Central memory CD4-positive, alpha-beta T cell (primary cell): ENCODE data around the gene ZNF219.

Source experiments
- DNase-seq: peaks from one replicate; pipeline ENCODE4 v3.0.0; 2022
- total RNA-seq, 3 experiments: gene quantifications; one replicate each; lab custom pipeline; 2026; lab: John Stamatoyannopoulos, UW

Gene ZNF219
- 7.0 to 15.8 (median 12.0) reads per million in 3 experiments for total RNA-seq

DNA sequence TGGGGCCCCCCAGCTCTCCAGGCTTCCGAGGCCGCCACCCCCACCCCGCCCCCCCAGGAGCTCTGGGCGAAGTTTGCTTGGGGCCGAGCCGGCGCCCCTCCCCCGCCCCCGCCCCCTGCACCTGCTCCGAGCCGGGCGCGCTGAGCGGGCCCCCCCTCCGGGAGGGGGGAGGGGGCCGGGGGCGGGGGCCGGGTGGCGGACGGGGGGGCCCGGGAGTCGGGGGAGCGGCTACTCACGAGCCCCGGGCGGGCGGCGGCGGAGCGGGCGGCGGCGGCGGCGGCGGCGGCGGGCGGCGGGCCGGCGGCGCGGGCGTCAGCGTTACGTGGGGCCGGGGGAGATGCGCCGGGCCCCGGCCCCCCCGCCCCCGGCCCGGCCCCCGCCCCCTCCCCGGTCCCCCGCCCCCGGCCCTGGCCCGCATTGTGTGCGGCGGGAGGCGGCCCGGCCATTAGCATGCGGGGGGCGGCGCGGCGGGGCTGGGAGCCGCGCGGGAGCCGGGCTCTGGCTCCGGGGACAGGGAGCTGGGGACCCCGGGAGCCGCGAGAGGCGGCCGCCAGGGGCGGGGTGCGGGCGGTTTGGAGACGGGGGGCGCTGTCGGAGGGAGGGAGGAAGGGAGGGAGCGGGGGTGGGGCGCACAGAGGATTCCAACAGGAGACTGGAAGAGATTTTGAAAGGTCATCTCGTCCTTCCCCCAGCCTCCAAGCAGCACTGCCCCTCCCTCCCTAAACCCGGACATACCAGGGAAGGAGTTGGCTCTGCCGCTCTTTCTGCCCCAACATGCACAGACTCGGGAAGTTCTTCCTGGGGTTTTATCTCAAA is at the start of gene ZNF219:
Gene ZNF219, minus strand, starts transcription at position 580 of the 816 bp plus-strand sequence. CDS start 5,064 bp downstream, outside the sequence.
- DNase-seq, result peak; percentile 40

DNA sequence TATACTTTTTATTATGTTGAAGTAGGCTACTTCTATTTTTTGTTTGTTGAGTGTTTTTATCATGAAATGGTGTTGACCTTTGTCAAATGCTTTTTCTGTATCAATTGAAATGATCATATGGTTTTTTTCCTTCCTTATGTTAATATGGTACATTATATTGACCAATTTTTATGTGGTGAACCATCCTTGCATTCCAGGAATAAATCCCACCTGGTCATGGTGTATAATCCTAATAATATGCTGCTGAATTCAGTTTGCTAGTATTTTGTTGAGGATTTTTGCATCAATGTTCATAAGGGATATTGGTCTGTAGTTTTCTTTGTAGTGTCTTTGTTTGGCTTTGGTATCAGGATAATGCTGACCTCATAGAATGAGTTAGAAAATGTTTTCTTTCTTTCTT is 47.0 kb upstream of the ZNF219 start:
- DNase-seq, result no peak

DNA sequence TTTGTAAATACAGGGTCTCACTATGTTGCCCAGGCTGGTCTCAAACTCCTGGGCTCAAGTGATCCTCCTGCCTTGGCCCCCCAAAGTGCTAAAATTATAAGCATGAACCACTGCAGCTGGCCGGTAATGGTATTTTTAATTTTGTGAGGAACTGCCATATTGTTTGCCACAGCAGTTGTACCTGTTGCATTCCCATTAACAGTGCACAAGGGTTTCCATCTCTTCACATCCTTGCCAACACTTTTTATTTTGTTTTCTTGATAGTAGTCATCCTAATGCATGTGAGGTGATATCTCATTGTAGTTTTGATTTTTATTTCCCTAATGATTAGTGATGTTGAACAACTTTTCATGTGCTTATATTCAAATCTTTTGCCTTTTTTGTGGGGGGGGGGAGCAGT is 43.9 kb upstream of the ZNF219 start:
- DNase-seq, result no peak

DNA sequence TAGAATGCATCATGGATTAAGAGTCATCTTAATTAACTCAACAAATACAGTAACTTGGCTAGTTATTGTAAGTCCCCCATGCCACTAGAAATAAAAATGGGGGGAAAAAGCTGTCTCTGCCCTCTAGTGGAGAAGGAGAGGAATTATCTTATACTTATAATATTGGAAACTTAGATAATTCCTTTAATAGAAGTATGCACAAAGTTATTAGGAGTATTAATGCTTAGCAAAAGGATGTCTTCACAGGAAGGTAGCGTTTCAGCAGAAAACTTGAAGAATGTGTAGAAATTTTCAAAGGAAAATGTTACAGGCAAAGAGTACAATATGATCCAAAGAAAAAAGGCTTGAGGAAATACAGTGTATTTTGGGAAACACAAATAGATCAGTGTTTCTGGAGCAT is 37.6 kb upstream of the ZNF219 start:
- peak; percentile 7 for DNase-seq

DNA sequence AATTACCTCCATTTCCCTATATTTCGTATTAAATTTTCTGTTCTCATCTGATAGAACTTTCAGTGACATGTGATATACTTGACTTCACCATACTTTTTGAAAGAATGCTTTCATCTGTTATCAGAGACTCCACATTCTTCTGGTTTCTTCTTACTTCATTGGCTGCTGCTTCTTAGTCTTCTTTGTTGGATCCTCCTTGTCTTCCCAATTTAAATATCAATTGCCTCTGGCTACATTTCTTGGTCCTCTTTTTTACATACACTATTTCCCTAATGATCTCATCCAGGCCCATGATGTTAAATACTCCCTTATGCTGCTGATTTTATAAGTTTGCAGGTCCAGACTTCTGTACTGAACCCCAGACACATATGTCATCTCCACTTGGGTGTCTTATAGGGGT is 35.4 kb upstream of the ZNF219 start:
- DNase-seq, result no peak

DNA sequence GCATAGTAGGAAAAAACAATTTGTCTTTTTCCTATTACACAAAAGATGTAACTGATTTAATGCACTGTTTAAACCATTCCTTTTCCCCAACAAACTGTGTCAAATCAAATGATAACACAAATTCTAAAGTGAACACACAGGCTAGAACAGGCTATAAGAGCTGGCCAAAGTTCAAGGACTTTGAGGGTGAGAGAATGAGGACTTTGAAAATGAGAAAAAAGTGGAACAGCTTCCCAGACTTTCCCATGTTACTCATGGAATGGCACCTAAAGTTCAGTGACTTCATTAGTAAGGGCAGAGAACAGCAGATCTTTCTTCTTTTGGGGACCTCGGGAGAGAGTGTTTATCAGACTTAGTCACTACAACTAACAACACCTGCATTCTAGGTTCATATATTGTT is 25.0 kb upstream of the ZNF219 start:
- DNase-seq, result no peak

DNA sequence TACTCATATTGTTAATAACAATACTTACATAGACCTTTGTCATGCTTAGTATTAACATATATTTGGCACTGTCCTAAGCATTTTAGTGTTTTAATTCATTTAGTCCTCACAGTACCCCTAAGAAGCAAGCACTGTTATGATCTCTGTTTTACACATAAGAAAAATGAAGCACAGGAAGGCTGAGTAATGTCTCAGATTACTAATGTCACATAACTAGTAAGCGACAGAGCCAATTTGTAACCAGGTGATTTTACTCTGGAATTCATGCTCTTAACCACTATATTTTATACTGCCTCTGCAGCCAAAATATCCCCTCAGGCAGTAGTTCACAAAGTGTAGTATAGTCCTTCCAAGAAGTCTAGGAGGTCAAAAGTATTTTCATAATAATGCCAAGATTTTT is 22.7 kb upstream of the ZNF219 start:
- DNase-seq, result no peak

DNA sequence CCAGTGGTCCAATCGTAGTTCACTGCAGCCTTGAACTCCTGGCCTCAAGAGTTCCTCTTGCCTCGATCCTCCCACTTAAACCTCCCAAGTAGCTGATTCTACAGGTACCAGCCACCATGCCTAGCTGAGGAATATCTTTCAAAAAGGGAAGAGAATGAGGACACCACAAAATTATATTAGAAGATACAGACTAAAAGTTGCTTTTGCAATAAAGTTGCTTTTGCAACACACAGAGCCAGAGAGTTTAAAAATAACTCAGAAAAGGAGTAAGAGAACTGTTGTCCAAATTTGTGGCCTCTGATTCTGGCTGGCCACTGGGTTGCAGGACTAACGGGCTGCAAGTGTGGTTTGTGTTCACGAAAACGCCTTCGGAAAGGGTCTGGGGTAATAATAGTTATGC is 22.2 kb upstream of the ZNF219 start:
- no peak for DNase-seq

DNA sequence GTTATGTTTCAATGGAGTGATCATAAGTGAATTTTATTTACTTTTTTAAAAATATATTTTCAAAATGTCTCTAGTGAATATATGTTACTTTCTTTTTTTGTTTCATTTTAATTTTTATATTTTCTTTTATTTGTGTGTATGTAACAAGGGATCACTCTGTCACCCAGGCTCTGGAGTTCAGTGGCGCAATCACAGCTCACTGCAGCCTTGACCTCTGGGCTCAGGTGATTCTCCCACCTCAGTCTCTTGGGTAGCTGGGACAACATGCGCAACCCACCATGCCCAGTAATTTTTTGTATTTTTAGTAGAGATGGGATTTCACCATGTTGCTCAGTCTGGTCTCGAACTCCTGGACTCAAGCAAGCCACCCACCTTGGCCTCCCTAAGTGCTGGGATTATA is 20.5 kb upstream of the ZNF219 start:
- DNase-seq, result no peak

DNA sequence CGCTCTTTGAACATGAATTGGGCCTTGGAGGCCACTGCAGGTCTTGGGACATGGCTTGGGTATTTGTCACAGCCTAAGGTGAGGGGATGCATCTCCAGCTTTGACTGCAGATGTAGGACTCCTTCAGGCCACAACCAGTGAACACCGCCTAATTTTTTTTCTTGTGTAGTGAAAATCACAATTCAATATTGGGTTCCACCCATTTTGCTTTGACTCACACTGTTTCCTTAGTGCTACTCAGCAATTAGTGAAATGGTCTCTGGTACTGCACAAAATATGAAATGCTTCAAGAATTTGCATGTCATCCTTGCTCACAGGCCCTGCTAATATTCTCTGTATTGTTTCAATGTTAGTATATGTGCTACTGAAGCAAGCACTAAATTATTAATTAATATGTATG is 14.9 kb upstream of the ZNF219 start:
- DNase-seq, result no peak

DNA sequence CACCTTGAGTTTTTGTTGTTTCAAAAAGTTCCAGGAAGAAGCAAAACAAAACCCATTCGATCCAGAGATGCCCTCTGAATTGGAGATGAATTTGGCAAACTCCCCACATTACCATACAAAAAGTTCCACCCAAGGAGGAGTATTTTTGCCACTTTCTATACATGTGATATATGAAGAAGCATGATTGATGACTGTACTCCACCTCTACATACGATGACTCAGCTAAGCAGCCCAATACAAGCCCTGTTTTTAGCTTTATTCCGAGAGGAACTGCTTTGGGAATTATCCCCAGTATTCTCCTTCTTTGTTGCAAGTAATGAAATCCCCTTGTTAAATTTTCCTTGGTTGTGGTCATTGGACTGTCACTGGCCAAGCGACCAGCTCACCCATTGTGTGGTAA is 13.8 kb upstream of the ZNF219 start:
- DNase-seq, result no peak

DNA sequence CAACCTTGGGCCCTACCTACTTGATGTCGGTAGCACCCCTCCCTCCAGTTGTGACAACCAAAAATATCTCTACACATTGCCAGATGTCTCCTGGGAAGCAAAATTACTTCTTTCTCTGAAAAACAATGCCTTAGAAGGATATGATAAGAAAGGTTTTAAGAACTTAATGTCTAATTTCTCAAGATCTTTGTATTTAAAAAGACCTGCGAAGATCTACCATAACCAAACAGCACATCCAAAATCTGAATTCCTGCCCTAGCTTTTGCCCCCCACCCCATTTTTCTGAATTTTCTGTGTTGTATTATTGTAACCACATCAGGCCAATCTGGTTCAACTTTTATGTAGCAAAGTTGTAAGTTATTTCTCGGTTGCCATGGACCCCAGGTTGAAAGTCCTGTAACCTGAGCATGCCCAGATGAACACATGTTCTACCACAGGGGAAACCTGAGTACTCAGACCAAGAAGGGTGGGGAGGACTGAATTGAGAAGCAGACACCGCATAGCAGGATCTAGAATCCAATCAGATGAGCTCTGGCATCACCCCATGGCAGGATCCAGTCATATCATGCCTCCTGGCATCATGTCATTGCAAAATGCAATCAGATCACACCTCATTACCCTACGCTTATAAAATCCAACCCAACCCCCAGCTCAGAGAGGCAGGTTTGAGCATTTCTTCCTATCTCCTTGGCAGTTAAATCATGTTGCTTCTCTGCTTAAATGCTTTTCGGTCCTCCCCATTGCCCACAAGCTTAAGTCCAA is 11.1 kb upstream of the ZNF219 start:
- no peak for DNase-seq

DNA sequence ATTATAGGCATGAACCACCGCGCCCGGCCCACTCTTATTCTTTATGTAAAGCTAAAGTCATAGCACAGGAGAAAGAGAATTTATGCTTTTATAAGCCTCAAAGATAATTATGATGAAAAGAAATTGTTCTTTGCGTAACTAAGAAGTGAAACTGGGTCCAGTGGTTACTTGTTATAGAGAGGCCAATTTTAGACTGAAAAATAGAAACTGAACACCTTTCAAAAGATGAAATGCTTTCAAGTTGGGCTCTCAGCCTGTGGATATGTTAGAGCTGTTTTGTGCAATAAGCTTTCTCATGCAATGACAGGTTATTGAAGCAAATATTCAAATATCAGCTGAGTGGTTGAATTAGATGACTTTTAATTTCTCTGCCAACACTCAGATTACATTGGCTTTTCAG is 10.3 kb upstream of the ZNF219 start:
- DNase-seq, result no peak

DNA sequence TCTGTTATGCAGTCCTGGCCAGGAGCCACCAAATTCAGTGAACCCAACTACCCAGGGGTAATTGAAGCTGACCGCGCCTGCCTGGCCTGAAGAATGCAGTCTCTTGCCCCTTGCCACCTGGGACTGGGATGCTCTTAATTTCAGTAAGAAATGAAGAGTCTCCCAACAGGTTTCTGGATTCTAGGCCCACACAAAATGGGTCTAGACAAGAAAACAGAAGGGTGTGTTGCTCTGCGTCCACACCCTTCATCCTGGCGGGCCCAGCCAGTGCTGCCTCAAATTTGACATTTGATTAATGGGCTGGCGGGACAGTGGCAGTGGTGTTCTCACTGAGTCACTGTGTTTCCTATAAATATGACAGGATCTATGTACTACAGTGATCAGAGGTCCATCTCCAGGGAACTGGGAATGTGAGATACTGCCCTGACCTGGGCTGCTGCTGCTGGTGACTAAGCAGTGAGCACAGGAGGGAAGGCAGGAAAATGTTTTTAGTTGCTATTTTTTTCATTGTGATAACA is 8.9 kb upstream of the ZNF219 start:
- DNase-seq, result no peak

DNA sequence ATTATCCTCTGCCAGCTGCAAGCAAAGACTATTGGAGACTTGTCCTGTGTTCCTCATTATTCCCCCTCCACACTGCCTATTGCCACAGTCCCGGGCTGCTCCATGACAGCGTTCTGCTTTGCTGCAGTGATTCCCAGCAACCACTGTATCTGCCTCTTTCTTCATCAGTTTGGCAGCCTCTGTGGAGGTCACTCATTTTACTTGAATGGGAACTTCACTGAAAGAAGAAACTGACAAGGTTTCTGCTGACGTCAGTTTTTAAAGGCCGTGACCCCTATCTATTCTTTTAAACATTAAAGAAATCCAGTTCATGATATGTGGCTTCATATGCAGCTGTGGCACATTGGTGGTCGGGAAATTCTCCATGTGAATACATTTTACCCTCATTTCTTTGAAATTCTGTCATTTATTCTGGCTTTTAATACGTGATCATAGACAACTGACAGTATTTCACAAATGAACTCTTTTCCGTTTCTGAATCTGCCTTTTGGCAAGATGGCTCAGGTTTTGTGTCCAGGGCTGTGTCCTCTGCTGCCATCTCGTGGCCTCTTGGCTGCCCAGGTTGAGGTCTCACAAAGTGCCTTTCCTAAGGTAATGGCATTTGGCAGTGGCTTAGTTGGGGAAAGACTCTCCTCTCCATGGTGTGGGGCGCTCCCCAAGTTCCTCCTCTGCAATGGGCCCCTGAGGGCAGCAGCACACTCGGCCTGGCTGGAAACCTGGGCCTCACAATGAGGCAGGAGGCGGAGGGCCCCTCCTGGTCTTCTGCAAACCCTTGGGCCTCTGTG is 8.2 kb upstream of the ZNF219 start:
- DNase-seq, result peak; percentile 64

DNA sequence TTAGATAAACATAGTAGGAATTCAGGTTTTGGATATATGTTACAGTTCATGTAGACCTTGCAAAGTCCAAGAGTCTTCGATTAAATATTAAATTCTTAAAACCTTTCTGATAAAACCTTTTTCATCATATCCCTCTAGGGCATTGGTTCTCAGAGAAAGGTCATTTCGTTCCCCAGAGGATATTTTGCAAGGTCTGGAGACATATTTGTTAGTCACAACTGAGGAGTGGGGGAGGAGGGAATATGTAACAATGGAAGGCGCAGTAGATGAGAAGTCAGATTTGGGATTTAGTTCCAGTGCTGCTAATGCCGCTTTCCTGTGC is 7.7 kb upstream of the ZNF219 start:
- no peak for DNase-seq

DNA sequence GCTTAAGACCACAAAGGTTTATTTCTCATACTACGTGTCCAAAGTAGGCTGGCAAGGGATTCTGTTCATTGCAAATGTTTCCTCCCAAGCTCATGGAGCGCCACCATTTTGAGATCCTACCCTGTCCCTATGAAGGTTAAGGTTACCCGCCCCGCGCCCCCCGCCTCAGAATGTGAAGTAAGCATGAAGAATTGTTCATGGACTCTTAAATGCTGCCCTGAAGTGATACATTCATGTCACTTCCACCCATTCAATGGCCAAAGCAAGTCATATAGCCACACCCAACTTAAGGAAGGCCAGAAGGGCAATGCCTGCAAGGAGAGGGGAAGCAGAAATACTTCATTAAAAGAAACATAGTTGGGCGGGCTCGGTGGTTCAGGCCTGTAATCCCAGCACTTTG is 6.6 kb upstream of the ZNF219 start:
- no peak for DNase-seq

DNA sequence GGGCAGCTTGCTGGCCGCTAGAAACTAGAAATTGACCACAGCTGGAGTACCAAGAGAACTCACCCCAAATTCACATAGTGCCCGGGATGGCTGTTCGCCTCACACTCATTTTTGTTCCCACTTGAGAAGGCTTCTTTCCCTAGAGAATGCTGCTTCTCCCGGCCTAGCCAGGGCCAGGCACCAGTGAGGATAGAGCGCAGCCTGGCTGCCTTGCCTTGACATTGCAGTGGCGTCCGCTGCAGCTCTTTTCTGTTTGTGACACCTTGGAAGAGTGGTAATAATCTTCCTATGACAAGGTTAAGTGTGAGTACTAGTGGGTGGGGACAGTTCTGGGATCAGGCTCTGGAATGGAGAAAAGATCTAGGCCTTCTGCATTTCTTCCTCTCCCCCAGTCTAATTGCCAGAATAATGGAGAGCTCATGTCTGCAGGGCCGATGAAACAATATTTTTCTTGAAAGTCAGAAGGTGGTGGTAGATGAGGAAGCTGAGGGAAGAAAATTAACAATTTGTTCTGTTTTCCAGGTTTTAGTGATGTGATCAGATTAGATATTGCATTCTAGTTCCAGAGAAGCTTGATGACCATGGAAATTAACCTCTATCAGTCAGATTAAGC is 6.1 kb upstream of the ZNF219 start:
- peak; percentile 60 for DNase-seq

DNA sequence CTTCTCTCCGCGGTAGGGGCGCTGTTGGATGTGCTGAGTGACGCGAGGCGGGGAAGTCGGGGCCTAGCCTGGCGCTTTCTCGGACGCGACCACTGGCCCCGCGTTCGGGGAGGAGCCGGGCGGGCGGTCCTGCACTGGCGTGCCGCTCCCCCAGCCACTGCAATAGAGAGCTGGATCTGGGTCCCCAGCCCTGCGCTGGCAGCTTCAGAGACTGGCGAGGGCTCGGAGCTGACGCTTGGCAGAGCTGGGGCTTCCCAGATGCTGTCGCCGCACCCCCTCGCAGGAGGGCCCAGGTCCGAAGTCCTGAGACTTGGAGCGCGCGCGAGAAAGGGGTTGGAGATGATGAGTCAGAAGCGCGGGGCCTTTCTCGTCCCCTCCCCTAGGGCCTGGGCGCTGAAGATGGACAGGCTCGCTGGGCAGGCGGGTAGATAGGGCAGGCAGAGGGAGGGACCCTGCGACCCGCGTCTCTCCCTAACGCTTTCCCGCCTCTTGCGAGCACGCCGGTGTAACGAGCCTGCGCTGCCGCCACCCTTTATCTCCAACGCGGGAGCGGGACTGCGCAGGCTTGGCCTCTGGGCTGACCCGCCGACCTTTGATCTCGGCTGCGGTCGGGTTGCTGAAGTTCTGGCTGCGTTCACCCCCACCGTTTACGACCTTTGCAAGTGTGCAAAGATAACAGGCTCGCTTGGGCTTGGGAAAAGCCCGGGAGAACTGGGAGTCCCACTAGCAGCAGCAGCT is 5.4 kb upstream of the ZNF219 start:
- peak; percentile 91 for DNase-seq

DNA sequence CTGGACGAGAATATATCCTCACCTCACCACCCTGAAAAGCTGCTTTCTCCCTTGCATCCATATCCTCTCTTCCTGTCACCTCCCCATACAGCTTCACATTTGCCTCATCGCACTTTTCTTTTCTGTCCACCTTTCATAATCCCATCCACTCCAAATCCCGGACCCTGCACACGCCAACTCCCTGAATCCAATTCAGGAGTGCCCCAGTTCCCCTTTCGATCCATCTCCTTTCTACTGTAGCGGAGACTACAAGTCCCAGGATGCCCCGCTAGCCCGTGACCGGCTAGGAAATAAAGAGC is 4.9 kb upstream of the ZNF219 start:
- no peak for DNase-seq

DNA sequence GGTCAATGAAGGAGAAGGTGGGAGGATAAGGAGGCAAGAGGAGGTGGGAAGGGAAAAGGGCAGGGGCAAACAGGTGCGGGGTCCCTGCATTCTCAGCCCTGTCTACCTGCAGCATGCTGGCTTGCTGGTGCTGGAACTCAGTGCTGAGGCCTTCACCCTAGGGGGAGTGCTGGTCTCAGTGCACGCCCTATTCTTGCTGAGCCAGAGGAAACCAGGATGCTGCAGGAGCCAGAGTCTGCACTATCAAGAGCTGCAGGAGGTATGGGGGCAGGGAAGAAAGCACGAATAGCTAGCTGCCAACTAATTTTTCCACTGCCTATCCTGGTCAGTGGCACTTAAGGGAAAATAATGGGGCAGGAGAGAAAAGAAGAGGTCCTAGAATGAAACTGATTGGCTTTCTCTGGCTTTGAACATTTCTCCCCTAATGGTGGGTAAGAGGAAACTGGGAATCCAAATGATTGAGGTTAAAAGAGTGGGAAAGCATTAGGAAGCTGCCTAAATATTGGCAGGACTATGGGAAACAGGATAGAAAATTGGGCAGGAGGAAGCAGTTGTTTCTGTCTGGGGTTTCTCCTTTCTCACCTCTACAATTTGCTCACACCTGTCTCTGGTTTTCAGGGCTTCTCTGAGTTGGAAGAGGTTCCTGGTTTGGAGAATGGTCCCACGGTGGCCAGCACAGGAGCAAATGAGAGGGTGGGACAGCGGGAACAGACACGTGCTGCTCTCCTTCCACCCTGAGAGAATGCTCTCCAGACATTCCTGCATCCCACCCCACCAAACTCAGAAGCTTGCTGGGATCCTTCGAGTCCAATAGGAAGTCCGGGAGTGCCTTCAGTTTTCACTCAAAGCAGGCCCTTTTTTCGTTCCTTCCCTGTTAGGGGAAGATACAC is 4.3 kb upstream of the ZNF219 start:
- no peak for DNase-seq
